Medulla oblongata (tissue), 1 donor: ENCODE data around the gene RHCG.
A peak's percentile ranks its signal among the peaks of the same experiment; 100 is the strongest.

ENCODE experiments used
- DNase-seq: peaks from one replicate; pipeline ENCODE4 v3.0.0-alpha.2; 2015; ENCODE audit errors: extremely low spot score

RHCG gene

GRCh38 chr15:89496155-89497098 lies at the start of gene RHCG:
RHCG (minus strand) TSS chr15:89496583; CDS start chr15:89496544, 39 bp downstream.
- no peak for DNase-seq

DNA sequence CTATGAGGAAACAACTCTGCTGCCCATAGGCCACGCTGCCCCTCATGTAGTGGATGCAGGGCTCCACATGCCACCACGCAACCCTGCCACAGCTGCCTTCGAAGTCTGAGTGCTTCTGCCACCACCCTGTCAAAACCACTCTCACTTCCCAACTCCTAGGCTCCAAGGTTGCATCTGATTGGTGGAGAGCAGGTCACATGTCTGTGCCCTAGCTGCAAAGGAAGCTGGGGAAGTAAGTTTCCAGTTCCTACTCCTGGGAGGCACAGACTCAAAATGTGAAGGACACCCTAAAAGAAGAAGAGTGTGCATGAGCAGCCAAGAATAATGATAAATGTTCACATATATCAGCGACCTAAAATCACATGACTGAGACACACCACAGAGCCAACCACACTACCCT lies 47.0 kb upstream of the RHCG start:
- no peak for DNase-seq

DNA sequence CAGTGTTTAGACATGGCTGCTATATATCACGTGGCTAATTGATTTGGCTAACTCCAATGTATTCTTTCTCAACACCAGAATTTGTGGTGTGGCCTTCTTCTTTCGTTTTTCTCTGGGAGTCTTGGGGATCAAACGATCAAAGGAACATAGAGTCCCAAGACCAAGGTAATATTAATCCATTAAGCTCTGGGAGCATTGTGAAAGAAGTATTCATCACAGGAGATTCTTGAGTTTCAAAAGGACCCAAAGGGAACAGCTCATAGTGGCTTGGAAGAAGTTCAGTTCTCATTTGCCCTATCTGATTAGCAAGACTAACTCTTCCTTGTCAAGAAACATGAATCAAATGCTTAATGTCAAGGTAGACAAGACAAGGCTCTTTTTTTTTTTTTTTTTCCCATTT lies 46.0 kb upstream of the RHCG start:
- no peak for DNase-seq

DNA sequence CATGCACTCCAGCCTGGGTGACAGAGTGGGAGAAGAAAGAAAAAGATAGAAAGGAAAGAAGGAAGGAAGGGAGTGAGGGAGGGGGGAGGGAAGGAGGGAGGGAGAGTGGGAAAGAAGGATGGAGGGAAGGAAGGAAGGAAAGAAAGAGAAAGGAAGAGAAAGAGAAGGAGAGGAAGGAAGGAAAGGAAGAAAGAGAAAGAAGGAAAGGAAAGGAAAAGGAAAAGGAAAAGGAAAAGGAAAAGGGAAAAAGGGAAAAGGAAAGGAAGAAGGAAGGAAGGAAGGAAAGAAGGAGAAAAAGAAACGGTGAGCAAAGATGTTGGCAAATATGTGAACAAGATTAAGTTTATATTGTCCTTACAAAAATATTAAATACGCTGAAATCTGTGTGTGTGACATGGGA lies 42.6 kb upstream of the RHCG start:
- DNase-seq: no peak

DNA sequence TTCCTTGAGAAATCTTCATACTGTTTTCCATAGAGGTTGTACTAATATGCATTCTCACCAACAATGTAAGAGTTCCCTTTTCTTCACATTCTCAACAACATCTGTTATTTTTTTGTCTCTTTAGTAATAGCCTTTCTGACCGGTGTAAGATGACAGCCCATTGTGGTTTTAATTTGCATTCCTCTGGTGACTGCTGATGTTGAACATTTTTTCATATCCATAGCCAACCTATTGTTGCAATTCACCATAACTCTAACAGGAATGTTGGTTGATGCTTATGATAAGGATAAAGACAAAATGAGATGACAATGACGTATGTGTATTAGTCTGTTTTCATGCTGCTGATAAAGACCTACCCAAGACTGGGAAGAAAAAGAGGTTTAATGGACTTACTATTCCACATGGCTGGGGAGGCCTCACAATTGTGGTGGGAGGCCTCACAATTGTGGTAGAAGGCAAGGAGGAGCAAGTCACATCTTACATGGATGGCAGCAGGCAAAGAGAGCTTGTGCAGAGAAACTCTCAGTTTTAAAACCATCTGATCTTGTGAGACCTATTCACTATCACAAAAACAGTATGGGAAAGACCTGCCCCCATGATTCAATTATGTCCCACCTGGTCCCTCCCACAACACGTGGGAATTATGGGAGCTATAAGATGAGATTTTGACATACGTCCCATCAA lies 37.6 kb upstream of the RHCG start:
- DNase-seq: no peak

DNA sequence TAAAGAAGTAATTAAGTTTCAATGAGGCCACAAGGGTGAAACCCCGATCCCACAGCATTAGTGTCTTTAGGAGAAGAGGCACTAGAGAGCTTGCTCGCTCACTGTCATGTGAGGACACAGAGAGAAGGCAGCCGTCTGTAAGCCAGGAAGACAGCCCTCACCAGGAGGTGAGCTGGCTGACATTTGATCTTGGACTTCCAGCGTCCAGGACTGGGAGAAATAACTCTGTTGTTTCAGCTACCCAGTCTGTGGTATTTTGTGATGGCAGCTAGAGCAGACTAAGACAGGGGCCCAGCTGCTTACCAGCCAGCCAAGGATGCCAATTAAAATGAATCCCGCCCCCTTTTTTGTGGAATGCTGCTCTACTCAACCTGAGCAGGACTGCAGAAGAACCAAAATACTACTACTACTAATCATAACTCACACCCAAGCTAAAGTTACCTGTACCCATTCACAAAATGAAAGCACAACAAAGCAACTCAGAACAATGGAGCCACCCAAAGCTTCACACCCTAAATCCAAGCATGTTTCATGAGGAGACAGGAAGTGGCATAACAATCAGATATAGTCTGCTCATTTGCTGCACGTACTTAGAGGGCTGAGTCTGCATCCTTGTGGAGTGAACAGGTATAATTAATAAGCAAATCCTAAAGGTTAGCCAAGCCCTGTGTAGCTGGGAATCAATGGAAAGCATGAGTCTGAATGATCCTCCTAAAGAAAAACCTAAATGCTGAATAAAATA lies 35.6 kb upstream of the RHCG start:
- DNase-seq: no peak

- peak; percentile 5 for DNase-seq
Measured at GRCh38 chr15:89530976-89531375, 34.6 kb upstream of the RHCG start.

- DNase-seq: no peak
Measured at GRCh38 chr15:89528757-89529352, 32.5 kb upstream of the RHCG start.

DNA sequence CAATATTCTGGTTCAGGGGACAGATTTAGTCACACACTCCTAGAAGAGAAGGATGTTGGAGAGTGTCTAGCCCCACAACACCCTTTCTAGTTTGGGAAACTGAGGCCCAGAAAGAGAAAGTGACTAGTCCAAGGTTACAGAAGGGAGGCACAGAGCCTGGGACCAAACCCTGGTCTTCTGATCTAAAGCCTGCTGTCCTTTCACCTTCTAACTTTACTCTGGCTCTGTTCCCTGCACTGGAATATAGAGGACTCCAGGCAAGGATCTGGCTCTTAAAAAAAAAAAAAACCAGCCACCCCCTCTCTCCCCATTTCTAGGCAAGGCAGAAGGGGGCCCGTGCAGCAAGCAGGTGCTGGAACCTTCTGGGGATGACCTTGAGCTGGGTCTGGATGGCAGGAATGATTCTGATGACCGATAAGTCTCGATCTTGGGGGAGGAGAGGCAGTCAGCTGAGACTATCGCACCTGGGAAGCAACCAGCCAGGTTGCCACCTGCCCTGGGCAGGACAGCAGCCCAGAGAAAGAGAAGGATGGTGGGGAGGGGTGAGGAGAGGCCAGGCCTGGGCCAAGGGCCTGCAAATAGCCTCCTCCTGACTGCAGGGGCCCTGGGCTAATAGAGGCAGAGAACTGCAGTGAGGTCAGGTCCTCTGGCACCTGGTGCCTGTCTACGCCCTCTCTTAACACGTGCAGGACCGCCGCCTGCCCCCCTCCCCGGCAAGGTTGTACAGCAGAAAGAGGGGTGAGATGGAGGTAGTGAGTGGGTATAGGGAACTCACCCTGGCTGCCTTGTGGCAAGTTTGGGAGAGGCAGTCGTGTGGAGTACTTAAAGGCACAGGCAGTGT lies 30.4 kb upstream of the RHCG start:
- DNase-seq: no peak

GRCh38 chr15:89526181-89526580 lies 29.8 kb upstream of the RHCG start:
- DNase-seq: no peak

GRCh38 chr15:89524184-89524583 lies 27.8 kb upstream of the RHCG start:
- no peak for DNase-seq

- no peak for DNase-seq
Measured at GRCh38 chr15:89523101-89523500, 26.7 kb upstream of the RHCG start.

GRCh38 chr15:89521605-89522004 lies 25.2 kb upstream of the RHCG start:
- no peak for DNase-seq

GRCh38 chr15:89515477-89515876 lies 19.1 kb upstream of the RHCG start:
- DNase-seq: no peak

DNA sequence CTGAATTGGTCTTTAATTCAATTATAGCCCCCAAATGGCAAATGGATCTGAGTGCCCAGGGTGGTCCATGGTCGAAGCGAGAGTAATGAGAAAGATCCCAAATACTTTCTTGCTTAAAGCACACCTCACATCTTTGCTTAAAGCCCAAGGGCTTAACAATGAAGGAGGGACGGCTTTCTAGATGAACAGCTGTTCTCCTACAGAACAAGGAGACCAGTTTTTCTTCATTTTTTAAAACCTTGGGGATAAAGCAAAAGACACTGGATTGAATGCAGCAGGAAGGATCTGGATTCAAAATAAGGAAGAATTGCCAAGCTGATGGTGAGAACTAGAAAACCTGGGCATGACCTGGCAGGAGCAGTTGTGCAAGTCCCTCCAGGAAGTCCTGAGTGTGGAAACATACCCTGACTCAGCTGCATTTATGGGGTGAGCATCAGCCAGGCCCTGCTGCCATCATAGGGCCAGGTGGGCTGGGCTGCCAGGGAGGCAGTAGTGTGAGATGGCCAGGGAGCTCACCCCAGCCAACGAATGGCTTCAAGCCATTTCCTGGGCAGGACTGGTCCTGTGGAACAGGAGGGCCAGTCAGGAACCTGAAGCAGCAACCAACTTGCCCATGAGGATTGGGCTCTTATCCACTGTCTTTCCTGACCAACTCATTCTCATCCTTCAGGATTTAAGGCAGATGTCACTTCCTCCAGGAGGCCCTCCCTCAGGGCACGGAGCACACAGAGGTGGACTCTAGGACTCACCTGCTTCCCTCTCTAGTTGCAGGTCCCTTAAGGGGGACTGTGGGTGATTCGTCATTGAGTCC lies 18.4 kb upstream of the RHCG start:
- no peak for DNase-seq

GRCh38 chr15:89514186-89514585 lies 17.8 kb upstream of the RHCG start:
- DNase-seq: no peak

DNA sequence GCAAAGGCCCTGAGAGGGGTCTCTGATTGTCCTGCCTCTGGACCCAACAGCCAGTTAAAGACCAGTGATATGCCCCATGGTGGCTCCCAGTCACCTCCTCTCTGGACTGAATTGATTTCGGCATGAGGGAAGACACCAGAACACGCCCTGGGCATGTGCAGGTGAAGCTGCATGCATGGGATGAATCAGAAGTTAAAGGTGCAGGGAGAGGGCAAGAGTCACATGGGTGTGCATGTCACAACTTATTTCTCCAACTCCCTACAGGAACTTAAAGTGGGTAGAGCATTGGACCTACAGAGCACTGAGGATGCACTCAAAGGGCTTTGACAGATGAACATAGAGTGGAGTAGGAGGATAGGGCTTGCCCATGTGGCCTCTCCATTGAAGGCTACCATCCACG lies 16.9 kb upstream of the RHCG start:
- DNase-seq: no peak

DNA sequence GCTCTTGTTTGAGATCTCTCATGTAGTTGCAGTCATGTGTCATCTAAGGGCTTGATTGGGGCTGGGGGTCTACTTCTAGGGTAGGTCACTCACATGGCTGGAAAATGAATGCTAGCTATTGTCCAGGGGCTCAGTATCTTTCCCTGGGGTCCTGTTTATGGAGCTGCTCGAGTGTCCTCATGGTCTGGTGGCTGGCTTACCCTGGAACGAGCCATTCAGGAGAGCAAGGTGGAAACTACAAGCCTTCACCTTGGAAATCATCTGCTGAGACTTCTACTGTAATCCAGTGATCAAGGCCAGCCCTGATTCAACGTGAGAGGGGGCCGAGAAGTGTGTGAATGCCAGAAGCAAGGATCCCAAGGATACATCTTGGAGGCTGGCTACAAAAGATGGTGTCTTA lies 16.2 kb upstream of the RHCG start:
- no peak for DNase-seq

DNA sequence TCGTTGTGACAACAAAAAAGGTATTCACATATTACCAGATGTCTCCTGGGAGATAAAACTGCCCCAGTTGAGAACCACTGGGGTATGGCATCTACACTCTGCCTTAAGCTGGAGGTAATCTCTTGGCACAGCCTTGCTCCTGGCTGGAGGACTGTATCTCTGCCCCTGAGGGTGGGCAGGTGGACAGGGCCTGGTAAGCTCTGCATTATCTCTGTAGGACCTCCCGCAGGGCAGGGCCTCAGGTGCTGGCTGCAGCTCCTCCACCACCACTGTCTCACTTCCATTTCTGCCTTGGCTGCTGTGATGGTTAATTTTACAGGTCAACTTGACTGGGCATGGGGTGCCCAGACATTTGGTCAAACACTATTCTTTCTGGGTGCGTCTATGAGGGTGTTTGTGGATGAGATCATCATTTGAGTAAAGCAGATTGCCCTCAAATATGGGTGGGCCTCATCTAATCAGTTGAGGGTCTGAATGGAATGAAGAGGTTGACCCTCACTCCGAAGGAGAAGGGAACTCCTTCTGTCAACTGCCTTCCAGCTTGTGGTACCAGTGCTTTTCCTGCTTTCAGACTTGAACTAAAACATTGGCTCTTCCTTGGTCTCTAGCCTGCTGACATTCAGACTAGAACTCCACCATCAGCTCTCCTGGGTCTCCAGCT lies 9.8 kb upstream of the RHCG start:
- no peak for DNase-seq

DNA sequence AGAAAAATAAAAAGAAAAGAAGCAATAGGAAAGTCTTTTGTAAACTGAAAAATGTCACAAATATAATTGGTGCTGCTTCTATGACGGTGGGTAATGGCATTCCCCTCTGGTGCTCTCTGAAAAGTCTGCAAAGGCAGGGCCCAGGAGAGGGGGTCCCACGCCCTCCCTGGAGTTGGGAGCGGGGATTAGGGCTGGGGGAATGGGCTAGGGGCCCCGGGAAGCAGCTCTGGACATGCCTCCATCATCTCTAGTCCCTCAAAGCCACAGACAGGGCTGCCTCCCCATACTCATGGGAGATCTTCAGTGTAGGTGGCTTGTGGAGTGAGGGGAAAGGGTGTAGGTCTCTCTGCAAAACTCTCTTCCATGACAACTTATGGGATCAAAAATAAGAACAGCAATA lies 7.8 kb upstream of the RHCG start:
- DNase-seq: no peak
